SK-N-SH (cell line): ENCODE data around the gene EPHA3. TPM values are rescaled to one million over a fixed set of nuclear protein-coding genes. Genes with fewer than 3 reads are reported as not detected.

Experiments used
- CTCF ChIA-PET: fragments of 300-600, 350-600 bp; formaldehyde crosslinking; extraction: SDS; loops from one replicate; lab custom pipeline; 2021; lab: Yijun Ruan, JAX
- POLR2A ChIA-PET: fragments of 350-600 bp; sonication (Branson Sonifier 250); formaldehyde crosslinking; extraction: SDS; loops from one replicate; lab custom pipeline; 2020; ENCODE audit warnings: antibody characterized with exemption, inconsistent platforms; lab: Yijun Ruan, JAX
- DNase-seq: peaks from one replicate; pipeline ENCODE4 v3.0.0; 2012
- H2AFZ ChIP-seq: fragments of 200-600 bp; sonication (generic); 2 replicates; pipeline ENCODE4 v1.8.1; 2016; ENCODE audit warnings: antibody characterized with exemption, mild to moderate bottlenecking, low read depth
- H3F3A ChIP-seq: fragments of 200-600 bp; sonication (generic); replicated peaks from 2 replicates; pipeline ENCODE3; 2016; ENCODE audit warnings: antibody characterized with exemption, mild to moderate bottlenecking; ENCODE audit not compliant: insufficient read depth
- H3K27ac ChIP-seq, 2 experiments: fragments of 200-500 bp in 1 of 2; fragments of 200-600 bp in 1 of 2; sonication (Bioruptor generic) in 1 of 2; sonication (generic), shearing (Covaris generic) in 1 of 2; 2 replicates each; pipeline versions ENCODE4 v1.5.1 to v1.6.1; 2014 to 2016; ENCODE audit warnings: low read depth in 2 of 2, inconsistent platforms in 1 of 2, low read length in 1 of 2, mild to moderate bottlenecking in 1 of 2, mixed read lengths in 1 of 2
- H3K27me3 ChIP-seq: fragments of 200-600 bp; sonication (generic), shearing (Covaris generic); 2 replicates; pipeline ENCODE4 v1.6.1; 2016; ENCODE audit warnings: mixed run types; ENCODE audit not compliant: insufficient read depth
- H3K36me3 ChIP-seq, 2 experiments: fragments of 200-500 bp in 1 of 2; fragments of 200-600 bp in 1 of 2; sonication (Bioruptor generic) in 1 of 2; sonication (generic) in 1 of 2; replicated peaks in 1 of 2; 2 replicates each; pipeline versions ENCODE3 to v1.5.1; 2014 to 2016; ENCODE audit warnings: low read length in 1 of 2, mild to moderate bottlenecking in 1 of 2; ENCODE audit not compliant: insufficient read depth in 2 of 2, control insufficient read depth in 1 of 2
- H3K4me1 ChIP-seq, 2 experiments: fragments of 200-500 bp in 1 of 2; fragments of 200-600 bp in 1 of 2; sonication (Bioruptor generic) in 1 of 2; sonication (generic), shearing (Covaris generic) in 1 of 2; 2 replicates each; pipeline versions ENCODE4 v1.5.1 to v1.6.1; 2014 to 2016; ENCODE audit warnings: low read depth in 1 of 2, low read length in 1 of 2, mixed run types in 1 of 2; ENCODE audit not compliant: insufficient read depth in 2 of 2, control insufficient read depth in 1 of 2
- H3K4me2 ChIP-seq: fragments of 200-600 bp; sonication (generic), shearing (Covaris generic); 2 replicates; pipeline ENCODE4 v1.6.1; 2017; ENCODE audit warnings: mixed run types
- H3K4me3 ChIP-seq, 2 experiments: fragments of 200-500 bp in 1 of 2; fragments of 200-600 bp in 1 of 2; sonication (Bioruptor generic) in 1 of 2; sonication (generic), shearing (Covaris generic) in 1 of 2; 2 replicates each; pipeline versions ENCODE4 v1.5.1 to v1.8.1; 2014 to 2016; ENCODE audit warnings: low read depth in 2 of 2, inconsistent platforms in 1 of 2, low read length in 1 of 2, mild to moderate bottlenecking in 1 of 2, mixed read lengths in 1 of 2, moderate library complexity in 1 of 2
- H3K79me2 ChIP-seq: fragments of 200-600 bp; sonication (generic); 2 replicates; pipeline ENCODE4 v1.8.1; 2017; ENCODE audit warnings: mild to moderate bottlenecking; ENCODE audit not compliant: insufficient read depth
- H3K9ac ChIP-seq: fragments of 200-600 bp; sonication (generic); 2 replicates; pipeline ENCODE4 v1.6.1; 2017; ENCODE audit warnings: mixed run types
- H3K9me2 ChIP-seq: fragments of 200-600 bp; sonication (generic); 2 replicates; pipeline ENCODE4 v1.6.1; 2017; ENCODE audit warnings: mixed run types
- H3K9me3 ChIP-seq: fragments of 200-600 bp; sonication (generic); 2 replicates; pipeline ENCODE4 v1.6.1; 2017; ENCODE audit warnings: mixed run types, mild to moderate bottlenecking, moderate library complexity
- H4K20me1 ChIP-seq: fragments of 200-600 bp; sonication (generic); 2 replicates; pipeline ENCODE4 v1.6.1; 2017; ENCODE audit warnings: mild to moderate bottlenecking, mixed run types; ENCODE audit not compliant: insufficient read depth
- GABPA ChIP-seq: IDR thresholded peaks from 2 replicates; pipeline ENCODE4 v1.4.0; 2012; ENCODE audit warnings: low read depth, mild to moderate bottlenecking
- MEF2A ChIP-seq: IDR thresholded peaks from 2 replicates; pipeline ENCODE4 v1.4.0; 2012; ENCODE audit warnings: low read depth, borderline replicate concordance
- RCOR1 ChIP-seq: fragments of 150-350 bp; IDR thresholded peaks from 2 replicates; pipeline ENCODE4 v1.6.1; 2017; ENCODE audit warnings: antibody characterized with exemption, low read length
- SIN3A ChIP-seq: IDR thresholded peaks from 2 replicates; pipeline ENCODE4 v1.6.1; 2012; ENCODE audit warnings: low read depth, mild to moderate bottlenecking, low read length, moderate library complexity, borderline replicate concordance
- TCF12 ChIP-seq: IDR thresholded peaks from 2 replicates; pipeline ENCODE4 v1.4.0; 2012
- WGBS: methylation state at CpG from one replicate; pipeline ENCODE4 v1.1.6; 2017; ENCODE audit warnings: low lambda C conversion rate; 5-methylcytosine and 5-hydroxymethylcytosine counted together
- polyA plus RNA-seq, 3 experiments: library from polyadenylated mRNA; depleted of rRNA; stranded (reverse); fragments of >200 nt; gene quantifications; 2 replicates each; pipeline ENCODE4 v1.2.3, GENCODE V29; 2012
- TF ChIP-seq, protein P1 (sequence below): fragments of 200-600 bp; sonication (generic); IDR thresholded peaks from 2 replicates; pipeline ENCODE4 v1.6.1; 2017; ENCODE audit warnings: antibody characterized with exemption, mild to moderate bottlenecking, moderate library complexity

The EPHA3 gene
- polyA plus RNA-seq, 1 of the 3 experiments (the other 2 are of a cell fraction): not detected

GRCh38 chr3:89239774-89240173 lies 132.4 kb downstream of the EPHA3 start:
- POLR2A ChIA-PET: no interaction called here
- CTCF ChIA-PET: no interaction called here
- 0% methylated on average over 1 of the region's 1 CpG for WGBS

GRCh38 chr3:89245612-89246011 lies 138.2 kb downstream of the EPHA3 start:
- H3K4me2 ChIP-seq: no peak overlapping the region

More at GRCh38 chr3:89239774-89240173, 132.4 kb downstream of the EPHA3 start:
- no peak overlapping the region for H3K9ac ChIP-seq
- H3K4me2 ChIP-seq: no peak overlapping the region
- no peaks in the 10 kb centered on the region for H3K79me2 ChIP-seq
- TF ChIP-seq MEF2A (no peak), GABPA (no peak)
- no peaks in the 10 kb centered on the region for H3K27me3 ChIP-seq
- no peaks in the 10 kb centered on the region for H3K36me3 ChIP-seq
- H2AFZ ChIP-seq: 0 out of 2 replicates have a peak overlapping the region, but pooled peaks have one; percentile 11
- H4K20me1 ChIP-seq: no peaks in the 10 kb centered on the region
- H3F3A ChIP-seq: no peaks in the 10 kb centered on the region
- H3K27ac ChIP-seq: no peak overlapping the region
- H3K9me2 ChIP-seq: no peaks in the 10 kb centered on the region
- no peak for DNase-seq
- H3K4me1 ChIP-seq: no peaks in the 10 kb centered on the region
- no peak overlapping the region for H3K4me3 ChIP-seq
- H3K9me3 ChIP-seq: no peaks in the 10 kb centered on the region

DNA sequence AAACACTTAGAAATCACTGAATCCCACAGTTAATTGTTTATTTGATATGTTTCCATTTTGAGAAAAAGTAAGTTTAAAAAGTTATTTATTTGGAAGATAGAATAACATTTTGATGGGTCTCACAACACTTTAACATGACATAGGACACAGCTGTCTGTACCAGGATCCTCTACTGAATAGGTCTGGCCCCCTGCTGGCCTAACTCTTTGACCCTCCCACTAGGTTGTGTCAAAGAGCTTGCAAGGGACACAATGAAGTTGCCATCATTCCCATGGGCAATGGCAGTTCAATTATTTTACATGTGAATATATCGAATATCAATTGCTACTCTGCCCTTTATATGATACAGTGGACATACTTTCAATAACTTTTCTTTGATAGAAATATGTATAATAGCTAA lies 138.9 kb downstream of the EPHA3 start:
- no peak overlapping the region for H3K4me3 ChIP-seq
- H3K27ac ChIP-seq: no peak overlapping the region
- CTCF ChIA-PET: no interaction called here
- H3K36me3 ChIP-seq: no peaks in the 10 kb centered on the region
- H3K4me2 ChIP-seq: no peak overlapping the region
- no peaks in the 10 kb centered on the region for H3K9me2 ChIP-seq
- H3K9me3 ChIP-seq: no peaks in the 10 kb centered on the region
- POLR2A ChIA-PET: no interaction called here
- no peaks in the 10 kb centered on the region for H3F3A ChIP-seq
- 0% methylated on average over 1 of the region's 1 CpG for WGBS
- H4K20me1 ChIP-seq: no peaks in the 10 kb centered on the region
- TF ChIP-seq GABPA: no peak
- TF ChIP-seq, protein P1, sequence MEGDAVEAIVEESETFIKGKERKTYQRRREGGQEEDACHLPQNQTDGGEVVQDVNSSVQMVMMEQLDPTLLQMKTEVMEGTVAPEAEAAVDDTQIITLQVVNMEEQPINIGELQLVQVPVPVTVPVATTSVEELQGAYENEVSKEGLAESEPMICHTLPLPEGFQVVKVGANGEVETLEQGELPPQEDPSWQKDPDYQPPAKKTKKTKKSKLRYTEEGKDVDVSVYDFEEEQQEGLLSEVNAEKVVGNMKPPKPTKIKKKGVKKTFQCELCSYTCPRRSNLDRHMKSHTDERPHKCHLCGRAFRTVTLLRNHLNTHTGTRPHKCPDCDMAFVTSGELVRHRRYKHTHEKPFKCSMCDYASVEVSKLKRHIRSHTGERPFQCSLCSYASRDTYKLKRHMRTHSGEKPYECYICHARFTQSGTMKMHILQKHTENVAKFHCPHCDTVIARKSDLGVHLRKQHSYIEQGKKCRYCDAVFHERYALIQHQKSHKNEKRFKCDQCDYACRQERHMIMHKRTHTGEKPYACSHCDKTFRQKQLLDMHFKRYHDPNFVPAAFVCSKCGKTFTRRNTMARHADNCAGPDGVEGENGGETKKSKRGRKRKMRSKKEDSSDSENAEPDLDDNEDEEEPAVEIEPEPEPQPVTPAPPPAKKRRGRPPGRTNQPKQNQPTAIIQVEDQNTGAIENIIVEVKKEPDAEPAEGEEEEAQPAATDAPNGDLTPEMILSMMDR: 0 out of 2 replicates have a peak, but pooled peaks have one; percentile 16
- TF ChIP-seq, all 33 proteins: peak for 1
- Histone ChIP-seq H3K27me3 (no peaks in the 10 kb centered on the region), H2AFZ (no peak overlapping the region), H3K4me1 (no peaks in the 10 kb centered on the region; a peak in 1 of 4 replicates), H3K79me2 (no peaks in the 10 kb centered on the region), H3K9ac (no peak overlapping the region)
- DNase-seq: no peak

More at GRCh38 chr3:89245612-89246011, 138.2 kb downstream of the EPHA3 start:
- Histone ChIP-seq H3K4me3 (no peak overlapping the region), H3K9me3 (no peaks in the 10 kb centered on the region), H3F3A (no peaks in the 10 kb centered on the region), H3K9me2 (no peaks in the 10 kb centered on the region), H2AFZ (no peak overlapping the region), H3K27ac (no peak overlapping the region), H3K4me1 (no peaks in the 10 kb centered on the region; a peak in 1 of 4 replicates), H3K36me3 (no peaks in the 10 kb centered on the region), H4K20me1 (no peaks in the 10 kb centered on the region), H3K79me2 (no peaks in the 10 kb centered on the region), H3K27me3 (no peaks in the 10 kb centered on the region), H3K9ac (no peak overlapping the region)
- 0% methylated on average over 2 of the region's 2 CpGs for WGBS
- DNase-seq: no peak
- no peak for TF ChIP-seq TCF12
- TF ChIP-seq RCOR1: no peak
- no peak for TF ChIP-seq SIN3A
- CTCF ChIA-PET: no interaction called here
- POLR2A ChIA-PET: no interaction called here
